Loucy (cell line): Measurements from ENCODE around the gene CLIC2.

Experiments
- EZH2phosphoT487 ChIP-seq: fragments of 200-600 bp; IDR thresholded peaks from 2 replicates; pipeline ENCODE4 v1.6.1; 2018; ENCODE audit warnings: antibody characterized with exemption, mild to moderate bottlenecking, moderate library complexity, borderline replicate concordance
- TF ChIP-seq, protein P1 (sequence below): fragments of 200-600 bp; sonication (generic); conservative IDR thresholded peaks from 2 replicates; pipeline ENCODE4 v1.5.1; 2014; ENCODE audit warnings: mild to moderate bottlenecking, antibody characterized with exemption, low read length

DNA sequence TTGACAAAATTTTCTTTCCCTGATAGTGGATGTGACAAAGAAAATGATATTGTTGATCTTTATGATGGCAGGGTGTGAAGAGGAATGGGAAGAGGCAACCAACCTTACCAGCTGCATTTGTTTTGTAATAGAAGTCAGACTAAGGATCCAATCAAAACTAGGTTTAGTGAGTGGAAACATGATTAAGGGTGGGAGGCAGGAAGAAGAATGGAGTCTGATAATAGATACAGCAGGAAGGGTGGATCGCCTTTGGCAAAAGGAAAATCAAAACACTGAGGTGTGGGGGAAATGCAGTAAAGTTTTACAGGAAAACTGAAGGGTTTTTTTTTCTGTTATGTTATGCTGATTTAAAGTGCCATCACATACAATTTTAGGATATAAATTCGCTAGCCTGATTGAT lies 3.4 kb downstream of the CLIC2 start:
- TF ChIP-seq, protein P1, sequence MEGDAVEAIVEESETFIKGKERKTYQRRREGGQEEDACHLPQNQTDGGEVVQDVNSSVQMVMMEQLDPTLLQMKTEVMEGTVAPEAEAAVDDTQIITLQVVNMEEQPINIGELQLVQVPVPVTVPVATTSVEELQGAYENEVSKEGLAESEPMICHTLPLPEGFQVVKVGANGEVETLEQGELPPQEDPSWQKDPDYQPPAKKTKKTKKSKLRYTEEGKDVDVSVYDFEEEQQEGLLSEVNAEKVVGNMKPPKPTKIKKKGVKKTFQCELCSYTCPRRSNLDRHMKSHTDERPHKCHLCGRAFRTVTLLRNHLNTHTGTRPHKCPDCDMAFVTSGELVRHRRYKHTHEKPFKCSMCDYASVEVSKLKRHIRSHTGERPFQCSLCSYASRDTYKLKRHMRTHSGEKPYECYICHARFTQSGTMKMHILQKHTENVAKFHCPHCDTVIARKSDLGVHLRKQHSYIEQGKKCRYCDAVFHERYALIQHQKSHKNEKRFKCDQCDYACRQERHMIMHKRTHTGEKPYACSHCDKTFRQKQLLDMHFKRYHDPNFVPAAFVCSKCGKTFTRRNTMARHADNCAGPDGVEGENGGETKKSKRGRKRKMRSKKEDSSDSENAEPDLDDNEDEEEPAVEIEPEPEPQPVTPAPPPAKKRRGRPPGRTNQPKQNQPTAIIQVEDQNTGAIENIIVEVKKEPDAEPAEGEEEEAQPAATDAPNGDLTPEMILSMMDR = no peak
- no peak for TF ChIP-seq EZH2phosphoT487
